ENCODE measurements around the gene HSBP1L1.

Gene HSBP1L1

DNA sequence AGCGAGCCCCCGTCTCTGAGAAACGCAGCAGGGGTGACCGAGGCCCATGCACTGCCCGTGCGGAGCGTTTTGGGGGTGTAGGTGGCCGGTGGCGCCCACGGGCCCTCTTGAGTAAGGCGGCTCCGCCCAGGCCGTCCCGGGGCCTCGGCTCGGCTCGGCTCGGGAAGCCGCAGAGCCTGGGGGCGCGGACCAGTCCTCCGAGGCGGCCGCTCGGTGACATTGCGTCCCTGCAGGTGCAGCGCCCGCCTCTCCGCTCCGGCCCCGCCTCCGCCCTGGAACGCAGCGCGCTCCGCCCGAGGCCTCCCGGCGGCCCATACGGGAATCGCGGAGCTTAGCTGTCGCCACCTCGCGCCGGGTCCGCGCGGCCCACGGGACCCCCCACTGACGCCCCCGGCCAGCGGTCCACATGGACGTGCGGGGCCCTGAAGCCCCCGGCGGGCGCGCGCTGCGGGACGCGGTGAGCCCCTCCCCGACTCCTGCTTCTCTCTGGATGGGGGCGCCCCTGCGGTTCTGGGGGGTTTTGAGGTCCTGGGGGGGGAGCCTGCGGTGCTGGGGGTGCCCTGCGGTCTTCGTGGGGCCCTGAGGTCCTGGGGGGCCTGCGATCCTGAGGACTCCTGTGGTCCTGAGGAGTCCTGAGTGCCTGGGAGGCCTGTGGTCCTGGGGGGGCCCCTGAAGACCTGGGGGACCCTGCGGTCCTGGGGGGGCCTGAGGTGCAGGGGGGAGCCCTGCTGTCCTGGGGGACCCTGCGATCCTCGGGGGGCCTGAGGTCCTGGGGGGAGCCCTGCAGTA, at the start of gene HSBP1L1:
HSBP1L1 (plus strand) TSS at position 314 of the 789 bp plus-strand sequence; CDS start at position 407, 93 bp downstream.
- no peak for DNase-seq (ENCODE audit: low read depth)

DNA sequence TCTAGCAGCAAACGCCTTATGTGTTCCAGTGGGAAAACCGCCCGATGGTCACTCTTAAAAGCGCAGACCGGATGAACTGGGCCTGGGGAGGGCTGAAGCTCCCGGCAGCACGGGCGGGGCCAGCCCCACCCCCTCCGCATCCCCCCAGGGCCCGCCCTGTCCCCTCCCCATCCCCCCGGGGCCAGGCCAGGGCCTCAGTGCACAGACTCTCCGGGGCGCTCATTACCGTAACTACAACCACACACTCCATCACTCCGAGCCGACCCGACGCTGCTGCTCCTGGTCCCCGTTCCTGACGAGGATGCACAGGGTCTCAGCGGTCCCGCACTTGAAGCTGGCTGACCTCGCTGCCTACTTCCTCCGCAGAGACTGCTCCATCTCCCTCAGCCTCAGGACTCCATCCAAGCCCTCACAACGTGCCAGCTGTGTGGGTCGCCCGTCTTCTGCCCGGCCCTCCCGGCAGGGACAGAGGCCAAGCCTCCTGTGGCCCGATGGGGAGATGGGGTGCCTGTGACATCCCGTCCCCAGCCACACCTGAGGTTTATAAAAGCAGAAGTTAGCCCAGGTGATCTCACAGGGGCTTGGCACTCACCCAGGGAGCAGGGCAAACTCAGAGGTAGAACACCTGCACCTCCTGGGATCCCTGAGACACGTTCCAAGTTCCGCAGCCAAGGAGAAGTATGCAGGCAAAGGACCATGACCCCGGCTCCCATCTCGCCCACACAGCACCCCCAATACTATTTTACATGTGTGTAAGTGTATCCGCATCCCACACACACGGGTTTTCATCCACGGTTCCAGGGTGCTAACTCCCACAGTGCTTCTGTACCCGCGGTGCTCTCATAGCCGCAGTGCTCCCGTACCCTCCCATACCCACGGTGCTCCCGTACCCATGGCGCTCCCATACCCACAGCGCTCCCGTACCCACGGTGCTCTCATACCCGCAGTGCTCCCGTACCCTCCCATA, 49.0 kb upstream of the HSBP1L1 start:
- no peak for DNase-seq (ENCODE audit: low read depth)

DNA sequence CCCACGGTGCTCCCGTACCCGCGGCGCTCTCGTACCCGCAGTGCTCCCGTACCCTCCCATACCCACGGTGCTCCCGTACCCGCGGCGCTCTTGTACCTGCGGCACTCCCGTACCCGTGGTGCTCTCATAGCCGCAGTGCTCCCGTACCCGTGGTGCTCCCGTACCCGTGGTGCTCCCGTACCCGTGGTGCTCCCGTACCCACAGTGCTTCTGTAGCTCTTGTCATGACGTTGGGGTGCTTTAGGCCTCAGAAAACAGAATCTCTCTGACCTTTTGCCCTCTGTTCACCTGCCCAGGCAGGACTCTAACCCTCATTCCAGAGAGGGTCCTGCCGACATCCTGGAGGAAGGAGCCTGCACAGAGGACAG, 48.3 kb upstream of the HSBP1L1 start:
- no peak for DNase-seq (ENCODE audit: low read depth)

DNA sequence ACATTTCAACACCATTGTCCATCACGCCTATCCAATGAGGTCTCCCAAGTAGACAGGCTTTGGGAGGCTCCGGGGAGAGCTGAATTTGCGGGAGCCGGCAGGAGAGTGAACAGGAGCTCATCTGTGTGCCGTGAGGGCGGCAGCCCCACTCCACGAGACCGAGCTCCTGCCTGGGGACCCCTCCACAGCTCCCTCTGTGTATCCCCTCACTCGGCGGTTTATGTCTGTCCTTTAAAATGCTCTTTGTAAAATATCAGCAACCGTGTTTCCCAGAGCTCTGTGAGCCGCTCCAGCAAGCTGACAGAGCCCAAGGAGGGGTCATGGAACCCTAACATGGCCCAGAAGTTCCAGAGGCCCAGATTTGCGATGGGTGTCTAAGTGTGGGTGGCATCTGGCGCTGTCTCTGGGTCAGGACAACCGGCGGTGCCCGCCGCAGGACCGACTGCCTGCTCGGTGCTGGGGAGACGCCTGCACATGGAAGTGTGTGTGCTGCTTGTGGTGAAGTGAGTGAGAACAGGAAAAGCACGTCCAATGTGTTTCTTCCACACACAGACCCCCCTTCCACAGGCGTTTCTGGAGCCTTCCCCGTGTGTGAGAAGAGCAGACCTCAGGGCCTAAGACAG, 47.8 kb upstream of the HSBP1L1 start:
- DNase-seq (ENCODE audit: low read depth): no peak

DNA sequence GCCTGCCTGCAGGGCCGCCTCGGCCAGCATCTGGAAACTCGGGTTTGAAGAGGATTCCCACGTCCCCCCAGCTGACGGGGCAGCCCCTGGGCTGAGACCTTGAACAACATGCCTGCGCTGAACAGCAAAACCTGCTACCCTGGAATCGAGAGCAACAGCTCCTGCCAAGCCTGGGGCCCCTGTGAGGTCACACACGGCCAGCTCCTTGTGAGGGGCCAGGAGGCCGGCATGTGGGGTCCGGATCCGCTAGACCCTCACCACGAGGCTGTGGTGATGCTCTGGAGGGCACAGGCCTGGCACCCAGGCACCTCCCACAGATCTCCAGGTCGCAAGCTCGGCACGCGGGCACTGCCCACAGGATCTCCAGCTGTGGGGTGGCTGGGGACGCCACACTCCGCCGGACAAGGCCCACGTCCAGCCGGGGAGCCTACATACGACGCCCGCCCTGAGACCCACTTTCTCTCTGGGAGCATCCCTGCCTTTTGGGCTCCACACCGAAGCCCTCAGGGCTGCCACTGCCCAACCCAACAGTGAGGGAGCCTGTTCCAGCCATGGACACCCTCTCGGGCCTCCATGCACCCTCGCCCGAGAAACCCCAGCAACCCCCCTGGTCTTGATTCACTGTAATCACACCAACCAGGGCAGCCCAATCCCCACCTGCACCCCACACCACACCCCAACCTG, 47.1 kb upstream of the HSBP1L1 start:
- no peak for DNase-seq (ENCODE audit: low read depth)

DNA sequence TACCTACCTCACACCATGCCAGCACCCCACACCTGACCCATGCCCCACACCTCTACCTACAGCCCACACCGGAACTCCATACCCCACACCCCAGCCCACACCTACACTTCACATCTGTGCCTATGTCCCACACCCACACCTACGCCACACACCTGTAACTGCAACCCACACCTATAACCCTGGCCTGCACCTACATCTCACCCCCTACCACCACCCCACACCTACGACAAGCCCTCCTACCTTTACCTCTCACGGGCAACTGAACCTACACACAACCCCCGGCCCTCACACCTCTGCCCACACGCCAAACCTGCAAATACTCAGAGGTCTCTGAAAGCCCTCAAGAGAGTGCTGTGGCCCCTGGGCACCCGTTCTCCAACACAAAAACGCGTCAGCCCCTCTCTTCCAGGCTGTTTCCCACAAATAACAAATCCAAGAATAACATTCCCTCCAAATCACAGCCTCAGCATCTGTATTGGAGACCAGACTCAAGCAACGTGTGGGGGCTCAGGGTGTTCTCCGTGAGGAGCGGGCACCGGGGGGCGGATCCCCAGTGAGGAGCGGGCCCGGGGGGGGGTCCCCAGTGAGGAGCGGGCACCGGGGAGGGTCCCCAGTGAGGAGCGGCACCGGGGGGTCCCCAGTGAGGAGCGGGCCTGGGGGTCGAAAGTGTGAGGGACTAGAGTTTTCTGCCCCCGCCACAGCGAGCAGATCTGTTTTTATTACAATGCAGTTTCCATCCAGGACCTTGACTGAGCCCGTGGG, 46.4 kb upstream of the HSBP1L1 start:
- no peak for DNase-seq (ENCODE audit: low read depth)

DNA sequence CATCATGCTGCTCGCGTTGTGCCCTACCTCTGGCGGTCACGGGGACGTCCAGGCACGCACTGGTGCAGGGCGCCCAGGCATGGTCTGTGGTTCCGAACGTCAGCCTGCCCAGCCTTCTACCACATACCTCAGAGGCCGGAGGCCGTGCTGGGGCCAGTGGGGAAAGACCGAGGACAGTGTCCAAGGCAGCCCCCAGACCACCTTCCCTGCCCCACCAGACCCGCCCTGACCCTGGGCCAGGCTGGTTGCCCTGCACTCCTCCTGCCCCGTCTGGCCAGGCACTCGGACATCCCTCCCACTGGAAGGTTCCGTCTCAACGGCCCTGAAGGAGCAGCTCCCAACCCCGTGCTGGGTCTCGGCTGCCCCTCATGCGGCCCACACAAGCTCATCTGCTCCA, 45.8 kb upstream of the HSBP1L1 start:
- DNase-seq (ENCODE audit: low read depth): no peak

DNA sequence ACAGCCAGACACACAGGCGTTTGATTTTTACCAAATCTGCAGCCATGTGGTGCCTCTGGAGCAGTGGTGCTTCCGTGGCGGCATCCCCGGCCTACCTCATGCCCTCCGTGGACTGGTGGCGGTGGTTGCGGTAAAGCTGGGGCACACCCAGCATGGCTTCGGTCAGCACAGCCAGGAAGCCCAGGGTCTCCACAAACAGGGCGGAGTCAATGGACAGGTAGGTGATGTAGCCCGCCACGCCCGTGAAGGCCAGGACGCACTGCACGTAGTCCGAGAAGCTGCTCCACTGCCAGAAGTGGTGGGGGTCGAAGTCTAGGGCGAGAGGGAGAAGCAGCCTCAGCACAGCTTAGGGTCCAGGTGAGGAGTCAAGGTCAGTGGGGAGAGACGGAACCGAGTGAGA, 45.4 kb upstream of the HSBP1L1 start:
- DNase-seq (ENCODE audit: low read depth): no peak

DNA sequence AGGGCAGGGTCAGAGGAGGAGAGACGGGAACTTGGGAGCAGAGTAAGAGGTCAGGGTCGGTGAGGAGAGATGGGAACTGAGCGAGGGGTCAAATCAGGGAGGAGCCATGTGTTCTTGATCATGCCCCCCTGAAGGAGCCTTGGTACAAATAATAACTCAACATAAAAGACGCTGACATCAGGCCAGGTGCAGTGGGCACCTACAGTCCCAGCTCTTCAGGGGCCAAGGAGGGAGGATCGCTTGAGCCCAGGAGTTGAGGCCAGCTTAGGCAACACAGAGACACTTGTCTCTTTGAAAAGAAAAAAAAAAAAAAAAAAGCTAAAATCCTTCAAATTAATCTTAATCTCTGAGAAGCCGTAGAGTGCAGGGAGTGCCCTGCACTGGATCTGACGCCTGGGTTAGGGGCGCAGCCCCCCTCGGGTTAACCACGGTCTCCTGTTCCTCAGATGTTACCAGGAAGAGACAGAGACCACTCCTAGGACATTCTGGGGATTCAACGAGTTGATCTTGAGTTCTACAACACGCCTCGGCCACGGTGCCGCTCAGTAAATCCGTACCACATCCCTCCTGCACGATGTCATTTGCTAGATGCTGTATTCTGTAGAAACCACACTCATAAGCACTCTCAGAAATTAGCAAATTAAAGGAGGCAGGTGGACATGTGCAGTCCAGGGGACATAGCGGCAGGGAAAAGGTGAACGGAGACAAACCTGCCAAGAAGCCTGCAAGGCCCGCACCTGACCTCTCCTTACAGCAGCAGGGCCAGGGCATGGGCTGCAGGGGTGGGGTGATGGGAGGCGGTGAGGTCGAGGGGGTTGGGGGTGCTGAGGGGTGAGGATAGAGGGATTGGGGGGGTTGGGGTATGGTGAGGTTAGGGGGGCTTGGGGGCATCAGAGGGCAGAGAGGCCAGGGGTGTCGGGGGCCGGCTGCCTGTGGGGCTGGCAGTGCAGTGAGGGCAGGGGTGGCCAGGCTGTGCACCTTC, 42.2 kb upstream of the HSBP1L1 start:
- no peak for DNase-seq (ENCODE audit: low read depth)

DNA sequence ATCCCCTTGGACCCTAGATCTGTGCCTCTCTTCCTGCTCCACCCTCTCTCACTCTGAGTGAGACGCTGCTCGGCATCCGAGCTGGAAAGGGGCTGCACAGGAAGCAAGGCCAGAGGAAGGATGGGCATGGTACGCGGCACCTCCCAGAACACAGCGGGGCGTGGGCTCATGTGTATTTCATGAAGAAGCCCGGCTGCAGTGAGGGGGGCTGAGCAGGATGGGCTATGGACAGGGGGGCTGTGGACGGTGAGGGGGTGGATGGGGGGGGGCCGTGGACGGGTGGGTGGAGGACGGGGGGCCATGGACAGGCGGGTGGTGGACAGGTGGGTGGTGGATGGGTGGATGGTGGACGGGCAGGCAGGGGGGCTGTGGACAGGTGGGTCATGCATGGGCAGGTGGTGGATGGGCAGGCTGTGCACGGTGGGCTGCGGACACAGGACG, 41.5 kb upstream of the HSBP1L1 start:
- DNase-seq (ENCODE audit: low read depth): no peak

DNA sequence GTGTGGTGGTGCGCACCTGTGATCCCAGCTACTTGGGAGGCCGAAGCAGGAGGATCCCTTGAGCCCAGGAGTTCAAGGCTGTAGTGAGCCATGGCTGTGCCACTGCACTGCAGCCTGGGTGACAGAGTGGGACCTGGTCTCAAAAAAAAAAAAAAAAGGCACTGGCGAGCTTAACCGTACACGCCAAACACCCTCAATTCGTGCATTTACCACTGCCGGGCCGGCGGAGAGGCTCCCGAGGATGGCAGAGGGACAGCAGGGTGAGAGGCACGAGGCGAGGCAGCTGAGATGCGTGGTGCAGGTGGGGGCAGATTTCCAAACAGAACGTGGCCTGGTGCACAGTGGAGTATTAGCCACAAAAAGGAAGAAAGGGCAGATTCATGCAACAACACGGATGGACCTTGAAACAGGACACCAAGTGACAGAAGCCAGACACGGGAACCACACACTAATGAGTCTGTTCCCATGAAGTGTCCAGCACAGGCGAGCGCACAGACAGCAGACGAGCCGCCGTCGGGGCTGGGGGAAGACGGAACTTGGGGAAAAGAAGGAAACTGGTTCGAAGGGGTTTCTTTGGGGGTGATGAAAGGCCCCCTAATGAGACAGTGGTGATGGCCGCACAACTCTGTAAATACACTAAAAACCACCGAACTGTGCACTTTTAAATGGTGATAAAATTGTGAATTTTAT, 40.4 kb upstream of the HSBP1L1 start:
- no peak for DNase-seq (ENCODE audit: low read depth)

DNA sequence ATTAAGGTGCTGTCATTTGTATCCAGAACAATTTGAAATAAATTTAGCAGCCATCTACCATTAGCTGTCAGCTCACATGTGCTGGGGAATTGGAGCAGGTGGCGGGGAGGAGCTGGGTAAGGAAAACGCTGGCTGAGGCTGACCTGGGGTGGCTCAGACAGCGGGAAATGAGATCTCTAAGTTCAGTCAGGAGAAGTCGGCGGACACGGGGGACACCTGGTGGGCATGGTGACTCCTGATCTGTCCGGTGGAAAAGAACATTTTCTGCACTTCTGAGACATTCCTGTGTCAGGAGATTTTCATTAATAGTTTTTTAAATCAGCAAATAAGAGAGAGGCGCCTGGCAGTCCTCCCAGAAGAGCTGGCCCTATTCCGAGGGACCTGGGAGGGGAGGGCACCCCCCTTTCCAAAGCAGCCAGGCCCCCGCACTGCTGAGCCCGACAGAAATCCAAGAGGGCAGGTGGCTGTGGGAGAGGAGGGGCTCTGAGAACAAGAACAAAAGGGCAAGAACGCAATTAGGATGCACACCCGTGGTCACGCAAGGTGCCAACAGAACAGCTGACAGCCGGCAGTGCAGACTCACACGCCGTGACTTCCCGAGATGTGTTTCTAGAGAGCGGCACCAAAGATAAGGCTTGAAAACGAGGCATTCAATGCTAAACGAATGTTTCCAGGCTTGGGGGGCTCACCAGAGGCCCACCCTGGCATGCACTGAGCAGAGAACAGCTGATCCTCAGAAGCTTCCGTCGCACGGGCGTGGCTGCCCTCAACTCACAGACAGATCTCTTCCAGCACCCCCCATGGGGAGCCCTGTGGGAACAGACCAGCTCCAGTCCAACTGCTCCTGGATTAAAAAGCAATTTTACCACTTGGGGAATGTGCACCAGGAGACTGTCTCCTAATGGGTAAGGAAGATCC, 39.4 kb upstream of the HSBP1L1 start:
- no peak for DNase-seq (ENCODE audit: low read depth)

DNA sequence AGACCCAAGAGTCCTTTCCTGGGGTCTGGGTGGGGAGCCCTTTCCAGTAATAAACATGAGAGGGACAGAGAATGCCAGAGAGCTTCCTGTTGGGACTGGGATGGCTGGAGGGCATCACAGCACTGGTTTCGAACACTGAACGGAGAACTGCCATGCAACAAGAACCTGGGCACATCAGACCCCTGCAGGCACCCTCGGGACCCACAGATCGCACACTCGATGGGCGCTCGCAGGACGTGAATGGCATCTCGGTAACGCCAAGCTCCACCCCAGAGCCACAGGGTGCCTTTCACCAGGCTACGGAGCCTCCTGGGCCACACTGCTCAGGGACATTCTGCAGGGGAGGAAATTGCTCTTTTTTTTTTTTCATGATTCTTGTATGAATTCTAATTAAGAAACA, 38.1 kb upstream of the HSBP1L1 start:
- DNase-seq (ENCODE audit: low read depth): no peak

DNA sequence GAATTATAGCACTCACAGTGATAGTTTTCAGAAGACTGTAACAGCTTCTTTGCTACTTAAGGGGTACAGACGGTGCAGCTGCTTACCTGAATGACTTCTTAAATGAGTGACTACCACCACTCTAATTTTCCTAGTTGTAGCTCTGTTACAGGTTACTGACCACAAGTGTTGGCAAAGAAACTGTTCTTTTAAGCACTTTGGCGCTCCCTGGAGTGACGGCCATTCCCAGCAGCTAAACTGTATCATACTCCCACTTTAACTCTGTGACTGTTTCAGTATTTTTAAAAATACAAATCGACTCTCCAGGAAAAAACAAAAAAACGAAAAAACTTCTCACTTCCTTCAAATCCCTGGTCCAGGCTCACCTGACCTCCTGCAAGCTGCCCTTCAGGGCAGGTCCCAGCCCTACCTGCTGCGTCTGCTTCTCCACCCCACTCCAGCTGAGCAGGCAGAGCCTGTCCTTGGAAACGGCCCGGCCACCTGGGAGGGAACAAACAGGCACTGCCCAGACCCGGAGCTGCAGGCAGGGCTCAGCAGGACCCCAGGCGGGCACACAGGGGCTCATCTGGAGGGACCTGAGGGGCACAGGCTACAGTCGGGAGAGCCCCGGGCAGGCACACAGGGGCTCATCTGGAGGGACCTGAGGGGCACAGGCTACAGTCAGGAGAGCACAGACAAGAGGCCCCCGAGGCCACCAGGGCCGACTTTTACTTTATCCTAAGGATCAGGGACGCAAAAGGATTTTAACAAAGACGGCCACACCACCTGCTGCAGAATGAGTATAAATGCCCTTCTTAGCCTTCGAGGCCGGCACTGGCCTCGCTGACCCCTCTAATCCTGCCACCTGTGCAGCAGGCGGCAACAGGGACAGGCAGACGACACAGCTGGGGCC, 37.5 kb upstream of the HSBP1L1 start:
- DNase-seq (ENCODE audit: low read depth): no peak

DNA sequence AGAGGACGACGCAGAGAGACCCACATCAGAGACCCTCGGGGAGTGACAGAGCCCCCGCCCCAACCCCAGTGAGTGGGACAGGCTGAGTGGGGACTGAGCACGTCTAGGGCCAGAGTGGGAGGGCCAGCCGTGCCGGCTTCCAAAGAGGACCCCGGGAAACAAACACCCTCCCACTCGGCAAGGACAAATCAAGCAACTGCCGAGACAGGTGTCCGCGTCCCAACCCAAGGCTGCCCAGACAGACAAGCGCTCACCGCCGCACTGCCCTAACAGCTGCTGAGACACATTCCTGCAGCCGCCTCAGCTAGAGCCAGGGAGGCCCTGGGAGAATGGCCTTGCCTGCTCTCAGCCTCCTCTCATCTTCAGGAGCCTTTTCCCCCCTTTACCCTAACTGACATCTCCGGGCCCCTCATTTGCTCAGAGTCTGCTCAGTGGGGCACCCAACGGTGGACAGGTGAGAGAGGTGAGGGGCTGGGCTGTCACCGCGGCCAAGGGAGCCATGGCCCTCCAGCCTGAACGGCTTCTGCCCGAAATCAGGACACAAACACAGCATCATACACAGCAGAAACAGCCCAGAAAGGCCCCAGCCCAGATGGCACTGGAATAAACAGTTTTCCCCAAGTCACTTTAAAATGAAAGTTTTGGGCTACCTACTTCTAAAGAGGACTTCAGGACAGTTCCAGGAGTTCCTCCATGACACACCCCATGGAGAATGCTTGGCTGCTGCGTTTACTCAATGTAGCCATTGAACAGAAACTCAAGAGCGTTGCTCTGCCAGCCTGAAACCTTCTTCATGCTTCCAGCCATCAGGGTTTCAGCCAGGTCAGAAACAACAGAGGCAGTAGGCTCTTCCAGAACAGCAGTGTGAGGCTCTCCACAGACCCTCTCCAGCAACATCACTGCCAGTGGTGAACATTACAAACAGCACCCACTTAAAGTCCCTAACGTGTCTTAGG, 36.6 kb upstream of the HSBP1L1 start:
- no peak for DNase-seq (ENCODE audit: low read depth)

DNA sequence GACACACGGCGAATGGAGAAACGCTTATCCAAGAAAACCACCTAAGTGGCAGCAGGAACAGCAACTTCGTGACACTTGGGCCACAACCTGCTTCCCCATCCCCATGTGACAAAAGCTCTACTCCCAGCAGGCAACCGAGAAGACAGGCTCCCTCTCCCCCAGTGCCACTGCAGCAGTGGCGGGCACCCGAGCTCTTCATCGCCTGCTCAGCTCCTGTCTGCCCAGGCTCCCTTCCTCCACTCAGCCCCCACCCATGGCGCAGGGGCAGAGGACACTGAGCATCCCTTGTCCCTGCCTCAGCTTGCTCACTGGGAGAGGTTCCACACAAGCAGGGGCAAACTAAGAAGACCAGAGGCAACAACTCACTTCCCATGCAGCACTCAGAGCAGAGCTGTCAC, 35.9 kb upstream of the HSBP1L1 start:
- no peak for DNase-seq (ENCODE audit: low read depth)

Measured in stimulated activated CD8-positive, alpha-beta memory T cell treated with anti-CD3 and anti-CD28 coated beads, Interleukin-4, amount 100 ng/mL, for 24 hours (primary cell).